ENCODE results near the gene EEF2. TPM values are rescaled to one million over a fixed set of nuclear protein-coding genes. Genes with fewer than 3 reads are reported as not detected.

The EEF2 gene
- total RNA-seq, 4 donors from 2014 or later, result 1,210 to 2,054 (median 1,565) TPM

DNA sequence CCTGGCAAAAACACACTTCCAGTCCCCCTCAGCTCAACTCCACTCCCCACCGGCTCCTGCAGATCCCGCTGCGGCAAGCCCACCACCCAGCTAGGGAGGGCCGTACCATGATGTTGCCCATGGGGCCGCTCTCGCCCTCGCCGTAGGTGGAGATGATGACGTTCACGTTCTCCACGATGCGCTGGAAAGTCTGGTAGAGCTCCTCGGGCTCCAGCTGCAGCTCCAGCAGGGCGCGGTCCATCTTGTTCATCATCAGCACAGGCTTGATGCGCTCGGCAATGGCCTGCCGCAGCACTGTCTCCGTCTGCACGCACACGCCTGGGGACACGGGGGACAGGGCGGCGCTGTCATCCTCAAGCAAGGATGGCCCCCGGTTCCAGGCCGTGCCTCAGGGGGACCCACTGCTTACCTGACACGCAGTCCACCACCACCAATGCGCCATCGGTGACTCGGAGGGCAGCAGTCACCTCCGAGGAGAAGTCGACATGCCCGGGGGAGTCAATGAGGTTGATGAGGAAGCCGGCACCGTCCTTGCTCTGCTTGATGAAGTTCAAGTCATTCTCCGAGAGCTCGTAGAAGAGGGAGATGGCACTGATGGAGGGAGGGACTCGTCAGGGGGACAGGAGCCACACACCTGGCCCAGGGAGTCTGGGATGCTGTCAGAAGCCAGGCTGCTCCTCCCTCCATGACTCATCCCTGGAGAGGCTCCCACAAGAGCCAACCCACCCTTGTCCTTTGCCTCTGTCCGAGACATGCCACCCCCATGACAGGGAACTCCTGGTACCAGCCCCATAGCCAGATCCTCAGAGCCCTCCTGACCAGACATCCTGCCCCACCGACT, 2.3 kb downstream of the EEF2 start:
- H3K4me1 ChIP-seq, result peaks cover 40 to 90% (median 43%) of the 10 kb centered on the region in 3 donors
- DNase-seq, result no peak
- no peaks in the 10 kb centered on the region for H3K9me3 ChIP-seq
- intact Hi-C loops (cut with DNase I), result loop anchor here (10.0 kb wide), 1 partner anchor 152 kb away; no protein-coding TSS in a partner anchor
- H3K27ac ChIP-seq, result peak overlapping the region; percentile 28 to 96 (median 94)
- no peaks in the 10 kb centered on the region for H3K27me3 ChIP-seq
- TF ChIP-seq, protein P1, sequence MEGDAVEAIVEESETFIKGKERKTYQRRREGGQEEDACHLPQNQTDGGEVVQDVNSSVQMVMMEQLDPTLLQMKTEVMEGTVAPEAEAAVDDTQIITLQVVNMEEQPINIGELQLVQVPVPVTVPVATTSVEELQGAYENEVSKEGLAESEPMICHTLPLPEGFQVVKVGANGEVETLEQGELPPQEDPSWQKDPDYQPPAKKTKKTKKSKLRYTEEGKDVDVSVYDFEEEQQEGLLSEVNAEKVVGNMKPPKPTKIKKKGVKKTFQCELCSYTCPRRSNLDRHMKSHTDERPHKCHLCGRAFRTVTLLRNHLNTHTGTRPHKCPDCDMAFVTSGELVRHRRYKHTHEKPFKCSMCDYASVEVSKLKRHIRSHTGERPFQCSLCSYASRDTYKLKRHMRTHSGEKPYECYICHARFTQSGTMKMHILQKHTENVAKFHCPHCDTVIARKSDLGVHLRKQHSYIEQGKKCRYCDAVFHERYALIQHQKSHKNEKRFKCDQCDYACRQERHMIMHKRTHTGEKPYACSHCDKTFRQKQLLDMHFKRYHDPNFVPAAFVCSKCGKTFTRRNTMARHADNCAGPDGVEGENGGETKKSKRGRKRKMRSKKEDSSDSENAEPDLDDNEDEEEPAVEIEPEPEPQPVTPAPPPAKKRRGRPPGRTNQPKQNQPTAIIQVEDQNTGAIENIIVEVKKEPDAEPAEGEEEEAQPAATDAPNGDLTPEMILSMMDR (IDR thresholded peaks at IDR 0.05), result no peak
- TF ChIP-seq POLR2A (IDR thresholded peaks at IDR 0.05), result no peak
- H3K4me3 ChIP-seq, result peak overlapping the region; percentile 73 to 89 (median 87)
- WGBS, 2 donors, result 76 to 80% methylated on average over 8 to 13 of the region's 40 CpGs
- peaks cover 57 to 66% (median 65%) of the 10 kb centered on the region in 3 donors for H3K36me3 ChIP-seq

DNA sequence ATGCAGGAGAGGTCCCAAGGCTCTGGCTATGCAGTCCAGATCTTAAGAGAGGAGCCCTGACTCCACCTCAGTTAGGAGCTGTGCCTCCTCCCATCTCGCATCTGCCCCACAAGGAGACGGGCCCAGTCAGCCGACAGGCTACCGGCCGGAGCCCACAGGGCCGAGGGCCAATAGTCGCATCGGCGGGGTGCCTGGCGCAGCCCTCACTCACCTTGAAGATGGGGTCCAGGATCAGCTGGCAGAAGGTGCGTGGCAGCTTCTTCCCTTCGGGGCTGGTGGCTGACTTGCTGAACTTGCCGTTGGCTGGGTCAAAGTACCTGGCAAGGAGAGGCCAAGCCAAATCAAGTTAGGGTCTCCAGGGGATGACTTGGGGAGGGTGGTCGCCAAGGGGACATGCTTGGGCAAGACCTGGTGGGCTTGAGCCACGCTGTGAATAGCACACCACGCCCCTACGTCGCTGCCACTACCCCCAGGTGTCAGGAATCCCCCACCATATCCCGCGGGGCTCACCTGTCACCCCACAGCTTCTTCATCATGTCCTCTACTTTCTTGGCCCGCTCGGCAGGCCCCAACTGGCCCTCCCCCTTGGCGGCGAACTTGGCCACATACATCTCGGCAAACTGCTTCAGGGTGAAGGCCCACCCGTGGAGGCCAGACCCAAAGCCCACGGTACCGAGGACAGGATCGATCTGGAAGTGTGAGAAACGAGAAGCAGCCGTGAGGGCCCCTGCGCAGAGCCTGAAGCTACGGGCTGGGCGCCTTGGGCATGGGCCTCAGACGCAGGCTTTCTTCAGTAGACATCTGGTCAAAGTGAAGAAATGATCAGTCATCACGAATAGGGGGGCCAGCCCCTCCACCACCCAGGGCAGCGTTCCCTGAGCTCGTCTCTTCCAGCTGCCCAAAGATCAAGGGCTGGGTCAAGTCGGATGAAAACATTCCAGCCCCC, 3.3 kb downstream of the EEF2 start:
- H3K36me3 ChIP-seq, result peaks cover 67 to 75% (median 74%) of the 10 kb centered on the region in 3 donors
- H3K27me3 ChIP-seq, result no peaks in the 10 kb centered on the region
- intact Hi-C loops (cut with DNase I), result loop anchor here (10.0 kb wide), 1 partner anchor 153 kb away; no protein-coding TSS in a partner anchor
- peak overlapping the region in 1 of 4 donors; percentile 89 for H3K4me3 ChIP-seq
- peak overlapping the region in 2 of 4 donors; percentile 28 to 96 for H3K27ac ChIP-seq
- no peaks in the 10 kb centered on the region for H3K9me3 ChIP-seq
- DNase-seq, result no peak
- no peak for TF ChIP-seq POLR2A (IDR thresholded peaks at IDR 0.05)
- TF ChIP-seq, protein P1 (IDR thresholded peaks at IDR 0.05), result no peak
- 76 to 84% methylated on average over 11 to 18 of the region's 39 CpGs for whole genome bisulfite sequencing, 2 donors
- peaks cover 33 to 90% (median 36%) of the 10 kb centered on the region in 3 donors for H3K4me1 ChIP-seq

DNA sequence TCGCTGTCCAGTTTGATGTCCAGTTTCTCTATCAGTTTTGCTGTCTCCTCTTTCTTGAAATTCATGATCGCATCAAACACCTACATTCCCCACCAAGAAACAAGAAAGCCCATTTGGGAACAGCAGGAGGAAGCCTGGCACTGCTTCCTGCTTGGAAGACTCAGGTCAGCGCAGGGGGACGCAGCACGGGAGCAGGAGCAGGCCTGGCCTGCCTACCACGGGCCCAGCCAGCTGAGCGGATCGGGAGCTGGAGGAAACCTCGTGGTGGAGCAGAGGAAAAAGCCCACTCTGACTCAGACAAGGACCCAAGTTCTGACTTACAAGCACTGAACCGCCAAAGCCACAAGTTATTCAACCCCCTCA, 3.9 kb downstream of the EEF2 start:
- Histone ChIP-seq H3K27ac (no peak overlapping the region), H3K4me1 (peaks cover 28 to 90% (median 30%) of the 10 kb centered on the region in 3 donors), H3K36me3 (peaks cover 73 to 81% (median 80%) of the 10 kb centered on the region in 3 donors), H3K9me3 (no peaks in the 10 kb centered on the region), H3K27me3 (no peaks in the 10 kb centered on the region), H3K4me3 (no peak overlapping the region)
- 82 to 100% methylated on average over 2 to 5 of the region's 10 CpGs for WGBS, 2 donors
- intact Hi-C loops (cut with DNase I), result loop anchor here (10.0 kb wide), 1 partner anchor 153 kb away; no protein-coding TSS in a partner anchor
- DNase-seq, result no peak
- TF ChIP-seq POLR2A (IDR thresholded peaks at IDR 0.05), result no peak
- TF ChIP-seq, protein P1 (IDR thresholded peaks at IDR 0.05), result no peak

DNA sequence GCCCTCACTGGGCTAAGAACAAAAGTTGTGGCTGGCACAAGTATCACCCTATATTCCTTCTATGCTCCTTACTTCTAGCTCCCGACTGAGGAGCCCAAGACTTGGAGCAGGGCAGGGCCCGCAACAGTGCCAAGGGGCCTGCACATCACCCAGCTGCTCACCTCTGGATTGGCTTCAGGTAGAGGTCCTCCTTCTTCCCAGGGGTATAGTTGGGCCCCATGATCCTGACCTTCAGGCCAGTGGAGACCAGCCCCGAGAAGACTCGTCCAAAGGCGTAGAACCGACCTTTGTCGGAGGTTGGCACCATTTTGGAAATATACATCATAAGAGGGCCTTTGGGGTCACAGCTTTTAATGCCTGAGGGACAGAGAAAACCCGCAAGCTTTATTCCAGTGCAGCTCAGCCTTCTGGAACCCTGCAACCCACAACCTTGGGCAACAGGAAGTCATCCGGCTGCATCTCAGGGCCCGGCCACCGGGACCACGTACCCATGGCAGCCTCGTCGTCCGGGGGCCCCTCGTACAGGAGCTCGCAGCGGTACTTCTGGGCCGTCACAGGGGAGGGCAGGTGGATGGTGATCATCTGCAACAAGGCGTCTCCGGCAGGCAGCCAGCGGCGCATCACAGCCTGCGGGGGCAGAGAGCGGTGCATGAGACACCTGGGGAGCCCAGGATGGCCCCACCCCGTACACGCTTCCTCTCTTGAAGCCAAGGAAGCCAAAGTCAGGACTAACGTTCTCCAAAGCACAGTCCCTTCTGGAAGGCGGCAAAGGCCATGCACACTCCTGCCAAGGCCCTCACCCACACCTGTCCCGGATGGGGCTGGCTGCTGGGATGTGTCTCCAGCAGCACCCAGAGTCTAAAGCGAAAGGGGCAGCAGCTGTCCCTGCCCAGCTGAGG, 4.7 kb downstream of the EEF2 start:
- 72 to 90% methylated on average over 2 to 7 of the region's 31 CpGs for WGBS, 2 donors
- H3K27me3 ChIP-seq, result no peaks in the 10 kb centered on the region
- DNase-seq, result no peak
- no peak overlapping the region for H3K4me3 ChIP-seq
- H3K4me1 ChIP-seq, result peaks cover 22 to 84% (median 24%) of the 10 kb centered on the region in 3 donors
- H3K9me3 ChIP-seq, result no peaks in the 10 kb centered on the region
- TF ChIP-seq, protein P1 (IDR thresholded peaks at IDR 0.05), result no peak
- no peak for TF ChIP-seq POLR2A (IDR thresholded peaks at IDR 0.05)
- H3K36me3 ChIP-seq, result peaks cover 81 to 89% (median 88%) of the 10 kb centered on the region in 3 donors
- intact Hi-C loops (cut with DNase I), result loop anchor here (10.0 kb wide), 1 partner anchor 154 kb away; no protein-coding TSS in a partner anchor
- no peak overlapping the region for H3K27ac ChIP-seq
